Measurements from ENCODE around the gene XKRX. TPM values are rescaled to one million over a fixed set of nuclear protein-coding genes. Genes with fewer than 3 reads are reported as not detected.

Gene XKRX
- total RNA-seq, 2 donors from 2014 or later: 1.0 to 2.7 TPM

DNA sequence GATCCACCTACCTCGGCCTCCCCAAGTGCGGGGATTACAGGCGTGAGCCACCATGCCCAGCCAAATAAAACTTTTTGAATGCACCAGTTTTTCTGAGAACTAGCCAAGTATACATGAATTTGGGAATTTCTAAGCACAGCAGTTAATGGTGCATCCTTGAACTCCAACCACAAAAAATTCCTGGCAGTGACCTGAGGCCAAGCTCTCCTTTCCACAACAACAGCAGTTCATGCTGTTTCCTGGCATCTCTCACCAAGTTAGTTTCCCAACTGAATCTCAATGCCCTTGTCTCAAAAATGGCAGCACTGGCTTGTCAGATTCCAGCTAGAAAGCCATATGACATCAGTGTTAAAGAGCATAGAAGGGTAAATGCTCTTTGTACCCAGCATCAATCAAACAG, 15.9 kb upstream of the XKRX start:
- Histone ChIP-seq H3K27ac (no peak overlapping the region), H3K36me3 (no peaks in the 10 kb centered on the region), H3K4me3 (no peak overlapping the region), H3K9ac (ENCODE audit: low read depth in 2 of 2, low read length in 2 of 2) (no peak overlapping the region), H3K4me1 (no peaks in the 10 kb centered on the region), H3K27me3 (no peaks in the 10 kb centered on the region), H3K9me3 (no peaks in the 10 kb centered on the region)
- TF ChIP-seq, protein P1, sequence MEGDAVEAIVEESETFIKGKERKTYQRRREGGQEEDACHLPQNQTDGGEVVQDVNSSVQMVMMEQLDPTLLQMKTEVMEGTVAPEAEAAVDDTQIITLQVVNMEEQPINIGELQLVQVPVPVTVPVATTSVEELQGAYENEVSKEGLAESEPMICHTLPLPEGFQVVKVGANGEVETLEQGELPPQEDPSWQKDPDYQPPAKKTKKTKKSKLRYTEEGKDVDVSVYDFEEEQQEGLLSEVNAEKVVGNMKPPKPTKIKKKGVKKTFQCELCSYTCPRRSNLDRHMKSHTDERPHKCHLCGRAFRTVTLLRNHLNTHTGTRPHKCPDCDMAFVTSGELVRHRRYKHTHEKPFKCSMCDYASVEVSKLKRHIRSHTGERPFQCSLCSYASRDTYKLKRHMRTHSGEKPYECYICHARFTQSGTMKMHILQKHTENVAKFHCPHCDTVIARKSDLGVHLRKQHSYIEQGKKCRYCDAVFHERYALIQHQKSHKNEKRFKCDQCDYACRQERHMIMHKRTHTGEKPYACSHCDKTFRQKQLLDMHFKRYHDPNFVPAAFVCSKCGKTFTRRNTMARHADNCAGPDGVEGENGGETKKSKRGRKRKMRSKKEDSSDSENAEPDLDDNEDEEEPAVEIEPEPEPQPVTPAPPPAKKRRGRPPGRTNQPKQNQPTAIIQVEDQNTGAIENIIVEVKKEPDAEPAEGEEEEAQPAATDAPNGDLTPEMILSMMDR (IDR thresholded peaks at IDR 0.05): no peak
- no peak for DNase-seq
- intact Hi-C loops (cut with DNase I): no loop called here

DNA sequence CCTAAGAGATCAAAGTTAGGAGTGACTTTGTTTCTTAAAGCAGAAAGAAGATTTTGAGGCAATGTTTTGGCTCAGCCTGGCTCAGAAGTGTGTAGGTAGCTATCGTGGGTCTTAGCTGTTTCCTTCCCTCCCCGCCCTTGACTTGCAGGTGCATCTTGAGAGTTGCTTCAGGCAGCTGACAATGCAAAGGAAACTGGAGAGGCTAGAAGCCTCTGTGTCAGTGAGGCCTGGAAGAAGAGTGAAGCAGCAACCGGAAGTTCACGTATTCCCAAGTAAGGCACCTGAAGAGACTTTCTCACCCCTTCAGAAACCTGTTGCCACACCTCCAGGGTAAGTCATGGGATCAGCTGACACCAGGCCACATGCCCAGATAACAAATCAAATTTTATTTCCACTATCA, 10.6 kb upstream of the XKRX start:
- DNase-seq: no peak
- intact Hi-C loops (cut with DNase I): no loop called here
- Histone ChIP-seq H3K27me3 (no peaks in the 10 kb centered on the region), H3K27ac (no peak overlapping the region), H3K9me3 (no peaks in the 10 kb centered on the region), H3K9ac (ENCODE audit: low read depth in 2 of 2, low read length in 2 of 2) (no peak overlapping the region), H3K4me3 (no peak overlapping the region), H3K4me1 (no peaks in the 10 kb centered on the region), H3K36me3 (no peaks in the 10 kb centered on the region)
- TF ChIP-seq, protein P1 (IDR thresholded peaks at IDR 0.05): no peak

DNA sequence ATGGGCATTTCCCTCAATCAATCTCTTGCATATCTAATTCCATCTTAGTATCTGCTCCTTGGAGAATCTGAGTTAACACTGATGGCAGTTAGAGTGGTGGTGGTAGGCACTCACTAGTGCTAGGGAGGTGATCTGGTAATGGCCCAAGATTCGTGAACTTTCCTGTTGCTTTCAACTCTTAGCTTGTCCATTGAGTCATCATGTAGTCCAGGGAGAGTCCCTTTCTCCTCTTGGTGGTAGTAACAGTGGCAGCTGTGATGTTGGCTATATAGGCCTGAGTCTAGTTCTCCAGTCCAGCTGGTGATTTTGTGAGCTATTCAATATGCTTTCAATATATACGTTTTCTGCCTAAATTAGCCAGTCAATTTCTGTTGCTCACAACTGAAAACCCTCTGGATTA, 7.0 kb upstream of the XKRX start:
- H3K9me3 ChIP-seq: no peaks in the 10 kb centered on the region
- TF ChIP-seq, protein P1 (IDR thresholded peaks at IDR 0.05): no peak
- intact Hi-C loops (cut with DNase I): no loop called here
- DNase-seq: no peak
- no peak overlapping the region for H3K27ac ChIP-seq
- H3K9ac ChIP-seq (ENCODE audit: low read depth in 2 of 2, low read length in 2 of 2): no peak overlapping the region
- H3K4me3 ChIP-seq: no peak overlapping the region
- H3K4me1 ChIP-seq: no peaks in the 10 kb centered on the region
- H3K27me3 ChIP-seq: no peaks in the 10 kb centered on the region
- H3K36me3 ChIP-seq: no peaks in the 10 kb centered on the region

DNA sequence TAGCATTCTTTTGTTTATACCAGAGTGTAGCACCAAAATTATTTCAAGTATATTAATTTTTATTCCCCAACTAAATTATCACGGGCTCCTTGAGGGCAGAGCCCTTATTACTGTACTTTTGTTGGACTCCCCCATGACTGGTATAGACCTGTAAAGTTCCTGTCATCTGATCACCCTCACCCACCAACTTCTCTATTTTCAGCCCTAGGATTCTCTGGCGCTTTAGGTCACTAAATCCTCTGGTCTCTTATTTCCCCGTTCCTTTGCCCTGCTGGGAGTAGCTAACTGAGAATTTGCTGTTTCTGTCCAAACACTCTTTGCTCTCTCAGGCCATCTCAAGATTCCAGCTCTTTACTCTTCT, 3.2 kb upstream of the XKRX start:
- TF ChIP-seq, protein P1 (IDR thresholded peaks at IDR 0.05): no peak
- no peak overlapping the region for H3K4me3 ChIP-seq
- no peaks in the 10 kb centered on the region for H3K9me3 ChIP-seq
- intact Hi-C loops (cut with DNase I): no loop called here
- H3K4me1 ChIP-seq: no peaks in the 10 kb centered on the region
- peaks cover 3% of the 10 kb centered on the region for H3K27me3 ChIP-seq
- no peaks in the 10 kb centered on the region for H3K36me3 ChIP-seq
- no peak overlapping the region for H3K9ac ChIP-seq (ENCODE audit: low read depth in 2 of 2, low read length in 2 of 2)
- no peak for DNase-seq
- H3K27ac ChIP-seq: no peak overlapping the region

DNA sequence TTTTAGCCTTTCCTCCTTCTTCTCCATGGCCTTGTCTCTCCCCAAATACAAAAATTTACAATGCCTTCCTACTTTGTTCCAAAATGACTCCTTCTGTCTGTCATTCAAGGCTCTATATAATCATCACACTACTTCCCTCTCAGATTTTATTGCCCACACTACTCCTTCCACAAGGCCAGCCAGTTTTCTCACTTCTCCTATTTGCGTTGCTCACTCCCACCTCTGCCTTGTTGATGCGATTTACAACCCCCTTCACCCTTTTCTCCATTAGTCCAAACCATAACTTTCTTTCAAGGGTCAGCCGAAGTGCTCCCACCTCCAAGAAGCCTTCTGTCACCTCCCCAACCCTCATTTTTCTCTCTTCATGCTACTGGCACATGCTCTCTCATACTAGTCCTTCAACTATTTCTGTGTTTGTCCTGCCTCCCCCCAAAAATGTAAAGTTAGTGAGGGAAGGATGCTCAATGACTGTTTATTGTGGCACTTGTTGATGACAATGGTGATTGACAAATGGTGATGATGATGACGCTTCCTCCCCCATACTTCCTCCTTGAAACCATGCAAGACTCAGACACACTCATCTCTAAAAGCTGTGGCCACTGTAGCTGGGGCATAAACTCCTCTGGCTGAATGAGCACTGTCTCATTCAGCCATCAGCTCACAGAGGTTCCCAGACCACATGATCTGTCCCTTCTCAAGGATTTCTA, 2.7 kb upstream of the XKRX start:
- no peak for DNase-seq
- peaks cover 3% of the 10 kb centered on the region for H3K27me3 ChIP-seq
- H3K4me3 ChIP-seq: no peak overlapping the region
- H3K27ac ChIP-seq: no peak overlapping the region
- no peak overlapping the region for H3K9ac ChIP-seq (ENCODE audit: low read depth in 2 of 2, low read length in 2 of 2)
- TF ChIP-seq, protein P1 (IDR thresholded peaks at IDR 0.05): no peak
- no peaks in the 10 kb centered on the region for H3K4me1 ChIP-seq
- intact Hi-C loops (cut with DNase I): no loop called here
- no peaks in the 10 kb centered on the region for H3K9me3 ChIP-seq
- H3K36me3 ChIP-seq: no peaks in the 10 kb centered on the region

Measured in colonic mucosa (tissue), 4 donors.